ENCODE measurements around the gene LRCOL1. TPM values are rescaled to one million over a fixed set of nuclear protein-coding genes. Genes with fewer than 3 reads are reported as not detected.

LRCOL1 gene
- total RNA-seq, 1 donor from 2014 or later = not detected

- Mint-ChIP-seq H3K27me3 (peaks cover 38% of the 10 kb centered on the region), H3K36me3 (ENCODE audit: insufficient read depth) (peaks cover 1% of the 10 kb centered on the region), H3K4me3 (ENCODE audit: low read depth) (no peak overlapping the region), H3K9me3 (ENCODE audit: low read depth) (peaks cover 3% of the 10 kb centered on the region), H3K4me1 (ENCODE audit: low read depth) (peaks cover 8% of the 10 kb centered on the region), H3K27ac (no peak overlapping the region)
- TF ChIP-seq CTCF (IDR thresholded peaks at IDR 0.05; ENCODE audit: unreplicated experiment) = no peak
- DNase-seq (ENCODE audit: low spot score, unreplicated experiment) = no peak
Measured at GRCh38 chr12:132619386-132620112, 9.2 kb upstream of the LRCOL1 start.

GRCh38 chr12:132619071-132619385 lies 8.6 kb upstream of the LRCOL1 start:
- peaks cover 8% of the 10 kb centered on the region for H3K4me1 Mint-ChIP-seq (ENCODE audit: low read depth)
- peaks cover 40% of the 10 kb centered on the region for H3K27me3 Mint-ChIP-seq
- peaks cover 3% of the 10 kb centered on the region for H3K9me3 Mint-ChIP-seq (ENCODE audit: low read depth)
- no peak for DNase-seq (ENCODE audit: low spot score, unreplicated experiment)
- no peak overlapping the region for H3K27ac Mint-ChIP-seq
- H3K36me3 Mint-ChIP-seq (ENCODE audit: insufficient read depth) = peaks cover 1% of the 10 kb centered on the region
- TF ChIP-seq CTCF (IDR thresholded peaks at IDR 0.05; ENCODE audit: unreplicated experiment) = no peak
- H3K4me3 Mint-ChIP-seq (ENCODE audit: low read depth) = no peak overlapping the region

GRCh38 chr12:132618683-132619043 lies 8.3 kb upstream of the LRCOL1 start, which contains the start of gene P2RX2:
TSS of gene P2RX2 (plus strand) at chr12:132618776. CDS start at chr12:132618817, 41 bp downstream.
- H3K27me3 Mint-ChIP-seq = peaks cover 42% of the 10 kb centered on the region
- peak within 1 kb of the TSS; percentile 55 for H3K4me3 Mint-ChIP-seq (ENCODE audit: low read depth)
- H3K36me3 Mint-ChIP-seq (ENCODE audit: insufficient read depth) = peaks cover 1% of the 10 kb centered on the region
- DNase-seq (ENCODE audit: low spot score, unreplicated experiment) = no peak
- peaks cover 8% of the 10 kb centered on the region for H3K4me1 Mint-ChIP-seq (ENCODE audit: low read depth)
- no peak for TF ChIP-seq CTCF (IDR thresholded peaks at IDR 0.05; ENCODE audit: unreplicated experiment)
- H3K27ac Mint-ChIP-seq = no peak within 1 kb of the TSS
- H3K9me3 Mint-ChIP-seq (ENCODE audit: low read depth) = peaks cover 3% of the 10 kb centered on the region

- H3K27ac Mint-ChIP-seq = no peak overlapping the region
- H3K27me3 Mint-ChIP-seq = peaks cover 44% of the 10 kb centered on the region
- no peak for DNase-seq (ENCODE audit: low spot score, unreplicated experiment)
- peaks cover 3% of the 10 kb centered on the region for H3K9me3 Mint-ChIP-seq (ENCODE audit: low read depth)
- TF ChIP-seq CTCF (IDR thresholded peaks at IDR 0.05; ENCODE audit: unreplicated experiment) = no peak
- peaks cover 6% of the 10 kb centered on the region for H3K4me1 Mint-ChIP-seq (ENCODE audit: low read depth)
- H3K4me3 Mint-ChIP-seq (ENCODE audit: low read depth) = peak overlapping the region; percentile 55
- peaks cover 1% of the 10 kb centered on the region for H3K36me3 Mint-ChIP-seq (ENCODE audit: insufficient read depth)
Measured at GRCh38 chr12:132617822-132618682, 7.7 kb upstream of the LRCOL1 start.

GRCh38 chr12:132617135-132617701 lies 6.8 kb upstream of the LRCOL1 start:
- no peak for DNase-seq (ENCODE audit: low spot score, unreplicated experiment)
- Mint-ChIP-seq H3K4me3 (ENCODE audit: low read depth) (no peak overlapping the region), H3K36me3 (ENCODE audit: insufficient read depth) (peaks cover 1% of the 10 kb centered on the region), H3K9me3 (ENCODE audit: low read depth) (peaks cover 3% of the 10 kb centered on the region), H3K27ac (no peak overlapping the region), H3K4me1 (ENCODE audit: low read depth) (peaks cover 1% of the 10 kb centered on the region), H3K27me3 (peaks cover 51% of the 10 kb centered on the region)
- TF ChIP-seq CTCF (IDR thresholded peaks at IDR 0.05; ENCODE audit: unreplicated experiment) = no peak

Measured in progenitor cell of endocrine pancreas (in vitro differentiated cells).